Transverse colon (tissue), 4 donors: ENCODE data around the gene FNDC3B. TPM values are rescaled to one million over a fixed set of nuclear protein-coding genes. Genes with fewer than 3 reads are reported as not detected.

Experiments used
- DNase-seq: peaks from one replicate; pipeline ENCODE4 v3.0.0-alpha.2; 2019
- H3K27ac ChIP-seq, 4 donors: fragments of 200-600 bp; sonication (generic); 2 replicates each; pipeline ENCODE4 v1.5.1; 2016 to 2018; ENCODE audit warnings: inconsistent platforms in 4 of 4
- H3K27me3 ChIP-seq: fragments of 200-600 bp; sonication (generic); 2 replicates; pipeline ENCODE4 v1.5.1; 2017; ENCODE audit warnings: inconsistent platforms
- H3K36me3 ChIP-seq, 4 donors: fragments of 200-600 bp; sonication (generic); 2 replicates each; pipeline ENCODE4 v1.5.1; 2017 to 2019; ENCODE audit warnings: inconsistent platforms in 4 of 4
- H3K4me1 ChIP-seq, 4 donors: fragments of 200-600 bp; sonication (generic); 2 replicates each; pipeline ENCODE4 v1.5.1; 2017 to 2020; ENCODE audit warnings: inconsistent platforms in 4 of 4
- H3K4me3 ChIP-seq, 4 donors: fragments of 200-600 bp; sonication (generic); 1 replicate in 1 of 4; 2 replicates in 3 of 4; pipeline versions ENCODE4 v1.5.1 to v1.6.1; 2017 to 2019; ENCODE audit warnings: inconsistent platforms in 4 of 4
- H3K9me3 ChIP-seq, 2 donors: fragments of 200-600 bp; sonication (generic); 2 replicates each; pipeline ENCODE4 v1.5.1; 2017 to 2019; ENCODE audit warnings: inconsistent platforms in 2 of 2
- EP300 ChIP-seq: sonication (generic); formaldehyde crosslinking; IDR thresholded peaks from one replicate; pipeline ENCODE4 v1.6.1; 2017; ENCODE audit warnings: antibody characterized with exemption, low read depth
- POLR2A ChIP-seq: fragments of 450-650 bp; IDR thresholded peaks from one replicate; pipeline ENCODE4 v1.6.1; 2016; ENCODE audit warnings: antibody characterized with exemption, mild to moderate bottlenecking, moderate library complexity
- POLR2AphosphoS5 ChIP-seq, 3 donors: sonication (generic); formaldehyde crosslinking; IDR thresholded peaks; one replicate each; pipeline ENCODE4 v1.6.1; 2016; ENCODE audit warnings: antibody characterized with exemption in 3 of 3
- WGBS, 2 donors: methylation state at CpG; one replicate each; pipeline ENCODE4 v1.1.5; 2018; ENCODE audit warnings: low coverage in 1 of 2; 5-methylcytosine and 5-hydroxymethylcytosine counted together
- in situ Hi-C, 4 donors: fragments of 200-750 bp; cut with MboI; loops; one replicate each; pipeline versions ENCODE4 v1.15.0 to v1.15.1; 2017; ENCODE audit warnings: low sequenced_read_pairs in 3 of 4, low pct_ligation_motif_present in 1 of 4, low pct_unique_long_range_greater_than_20kb in 1 of 4
- intact Hi-C: fragments of 100-400 bp; cut with DNase I; formaldehyde crosslinking; loops from one replicate; pipeline ENCODE4 v1.15.1; 2023; ENCODE audit warnings: low total_unique reads
- total RNA-seq, 4 donors: library from RNA; depleted of rRNA; stranded (reverse); fragments of >200 nt; gene quantifications; one replicate each; pipeline ENCODE4 v1.1.0, GENCODE V29; 2016
- TF ChIP-seq, protein P1 (sequence below), 5 experiments: fragments of 200-600 bp in 3 of 5; fragments of 450-650 bp in 2 of 5; sonication (generic) in 3 of 5; IDR thresholded peaks; 1 replicate in 2 of 5; 2 replicates in 3 of 5; pipeline ENCODE4 v1.5.1; 2016 to 2017; ENCODE audit warnings: antibody characterized with exemption in 5 of 5, inconsistent platforms in 3 of 5, mild to moderate bottlenecking in 2 of 5, moderate library complexity in 1 of 5

Gene FNDC3B
- total RNA-seq, 4 donors from 2014 or later: 28.5 to 85.7 (median 44.5) TPM

DNA sequence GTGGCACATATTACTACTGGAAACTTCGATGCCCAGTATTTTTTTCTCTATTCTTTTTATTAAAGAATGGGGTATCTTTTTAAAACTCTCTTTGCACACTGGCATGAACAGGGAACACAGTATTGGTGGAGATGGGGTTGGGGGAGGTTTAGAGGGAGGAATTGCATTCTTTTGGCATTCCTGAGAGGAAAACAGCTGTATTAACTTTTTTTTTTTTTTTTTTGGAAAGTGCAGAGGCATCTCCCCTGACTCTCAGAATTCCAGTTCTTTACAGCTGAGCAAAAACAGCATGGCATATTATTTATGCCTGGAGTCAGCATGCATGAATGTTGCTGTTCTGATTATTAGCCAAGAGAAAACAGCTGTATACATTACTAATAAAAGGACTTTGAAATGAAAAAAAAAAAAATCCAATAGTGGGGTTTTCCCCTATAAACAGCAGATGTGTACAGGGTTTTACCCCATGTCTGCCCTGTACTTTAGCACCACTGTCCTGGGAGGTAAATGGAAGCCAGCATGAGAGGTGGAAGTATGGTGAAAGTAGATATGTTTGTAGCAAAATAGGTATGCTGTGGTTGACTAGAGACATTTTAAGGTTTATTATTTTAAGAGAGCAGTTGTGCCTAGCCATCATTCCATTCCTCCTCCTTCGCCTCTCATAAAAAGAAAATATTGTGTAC, 132.2 kb downstream of the FNDC3B start:
- no peak overlapping the region for H3K27ac ChIP-seq
- in situ Hi-C loops: no loop called here

DNA sequence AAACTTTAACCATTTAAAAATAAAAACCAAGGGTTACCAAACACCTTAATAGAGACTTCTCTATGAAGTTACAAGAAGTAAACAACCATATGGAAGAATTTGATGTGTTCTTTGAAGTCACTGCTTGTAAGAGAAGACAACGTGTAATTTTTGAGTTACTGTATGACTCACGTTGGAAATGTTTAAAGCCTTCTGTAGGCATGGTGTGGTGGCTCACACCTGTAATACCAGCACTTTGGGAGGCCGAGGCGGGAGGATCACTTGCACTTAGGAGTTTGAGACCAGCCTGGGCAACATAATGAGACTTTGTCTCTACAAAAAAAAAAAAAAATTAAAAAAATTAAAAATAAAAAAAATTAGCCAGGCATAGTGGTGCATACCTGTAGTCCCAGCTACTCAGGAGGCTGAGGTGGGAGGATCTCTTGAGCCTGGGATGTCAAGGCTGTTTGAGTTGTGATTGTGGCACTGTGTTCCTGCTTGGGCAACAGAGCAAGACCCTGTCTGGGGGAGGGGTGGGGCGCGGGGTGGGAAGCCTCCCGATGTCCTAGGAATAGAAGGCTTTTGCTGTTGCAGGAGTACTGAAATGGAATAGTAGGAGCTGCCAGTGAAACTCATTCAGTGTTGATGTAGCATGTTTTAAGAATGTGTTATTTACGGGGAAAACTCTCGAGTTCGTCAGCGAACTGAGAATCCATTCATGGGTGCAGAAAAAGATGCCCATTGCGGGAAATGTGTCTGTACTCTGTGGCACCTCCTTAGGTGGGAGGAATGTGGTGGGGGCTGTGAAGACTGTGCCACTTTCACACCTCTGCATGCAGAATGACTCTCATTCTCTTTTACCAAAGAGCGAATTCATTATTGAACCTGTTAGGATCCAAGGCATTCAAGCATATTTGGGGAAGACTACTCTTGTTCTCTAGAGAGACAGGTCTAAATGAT, 134.2 kb downstream of the FNDC3B start:
- H3K27ac ChIP-seq: peak overlapping the region in 3 of 4 donors; percentile 22 to 54 (median 29)
- H3K9me3 ChIP-seq: no peaks in the 10 kb centered on the region
- 69 to 80% methylated on average over 12 to 13 of the region's 13 CpGs for WGBS, 2 donors
- no peak for TF ChIP-seq POLR2AphosphoS5 (IDR thresholded peaks at IDR 0.05)
- TF ChIP-seq EP300: no peak
- no peak for TF ChIP-seq POLR2A
- TF ChIP-seq, protein P1, sequence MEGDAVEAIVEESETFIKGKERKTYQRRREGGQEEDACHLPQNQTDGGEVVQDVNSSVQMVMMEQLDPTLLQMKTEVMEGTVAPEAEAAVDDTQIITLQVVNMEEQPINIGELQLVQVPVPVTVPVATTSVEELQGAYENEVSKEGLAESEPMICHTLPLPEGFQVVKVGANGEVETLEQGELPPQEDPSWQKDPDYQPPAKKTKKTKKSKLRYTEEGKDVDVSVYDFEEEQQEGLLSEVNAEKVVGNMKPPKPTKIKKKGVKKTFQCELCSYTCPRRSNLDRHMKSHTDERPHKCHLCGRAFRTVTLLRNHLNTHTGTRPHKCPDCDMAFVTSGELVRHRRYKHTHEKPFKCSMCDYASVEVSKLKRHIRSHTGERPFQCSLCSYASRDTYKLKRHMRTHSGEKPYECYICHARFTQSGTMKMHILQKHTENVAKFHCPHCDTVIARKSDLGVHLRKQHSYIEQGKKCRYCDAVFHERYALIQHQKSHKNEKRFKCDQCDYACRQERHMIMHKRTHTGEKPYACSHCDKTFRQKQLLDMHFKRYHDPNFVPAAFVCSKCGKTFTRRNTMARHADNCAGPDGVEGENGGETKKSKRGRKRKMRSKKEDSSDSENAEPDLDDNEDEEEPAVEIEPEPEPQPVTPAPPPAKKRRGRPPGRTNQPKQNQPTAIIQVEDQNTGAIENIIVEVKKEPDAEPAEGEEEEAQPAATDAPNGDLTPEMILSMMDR (IDR thresholded peaks at IDR 0.05): no peak
- intact Hi-C loops (no loop called here), in situ Hi-C loops (no loop called here)
- DNase-seq: no peak
- H3K4me3 ChIP-seq: no peak overlapping the region
- H3K27me3 ChIP-seq: no peaks in the 10 kb centered on the region
- peaks cover 3 to 58% (median 17%) of the 10 kb centered on the region in 4 donors for H3K4me1 ChIP-seq
- no peaks in the 10 kb centered on the region for H3K36me3 ChIP-seq

More for the DNA sequence above, 132.2 kb downstream of the FNDC3B start:
- 67 to 90% methylated on average over 2 of the region's 2 CpGs for WGBS, 2 donors
- no peaks in the 10 kb centered on the region for H3K27me3 ChIP-seq
- peaks cover 5 to 66% (median 17%) of the 10 kb centered on the region in 4 donors for H3K4me1 ChIP-seq
- intact Hi-C loops: no loop called here
- TF ChIP-seq POLR2A: no peak
- TF ChIP-seq, protein P1 (IDR thresholded peaks at IDR 0.05): no peak
- no peak for TF ChIP-seq POLR2AphosphoS5 (IDR thresholded peaks at IDR 0.05)
- TF ChIP-seq EP300: no peak
- H3K36me3 ChIP-seq: no peaks in the 10 kb centered on the region
- DNase-seq: no peak
- H3K9me3 ChIP-seq: no peaks in the 10 kb centered on the region
- no peak overlapping the region for H3K4me3 ChIP-seq

DNA sequence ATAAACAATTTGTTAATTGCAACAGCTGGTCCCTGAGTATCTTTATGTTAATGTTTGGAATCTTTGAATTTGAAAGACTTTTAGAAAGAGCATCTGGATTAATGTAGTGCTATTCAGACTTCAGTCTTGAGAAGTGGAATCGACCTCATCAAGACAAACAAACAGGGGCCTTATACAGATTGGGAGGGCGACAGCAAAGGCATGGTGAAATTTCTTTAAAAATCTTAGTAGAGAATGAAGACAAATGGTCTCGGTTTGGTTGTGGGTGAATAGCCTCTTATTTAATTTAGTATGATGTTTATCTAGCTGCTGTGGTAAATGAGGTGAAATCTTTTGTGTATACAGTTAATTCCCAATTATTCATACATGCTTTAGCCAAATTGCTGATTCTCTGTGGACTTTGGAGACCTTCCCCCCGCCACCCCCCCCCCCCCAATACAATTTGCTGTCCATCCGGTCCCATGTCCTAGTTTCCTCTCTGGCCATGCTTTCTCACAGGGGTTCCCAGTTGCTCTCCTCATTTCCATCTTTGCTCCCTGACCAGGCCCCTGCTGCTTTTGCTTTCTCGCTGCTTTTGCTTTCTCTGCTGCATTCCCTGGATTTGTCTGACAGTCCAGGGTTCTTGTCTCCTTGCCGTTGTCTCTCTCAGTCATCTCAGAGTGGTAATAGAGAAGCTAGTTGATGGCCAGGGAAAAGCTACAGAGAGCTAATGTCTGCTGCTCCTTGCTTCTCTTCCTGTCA, 135.3 kb downstream of the FNDC3B start:
- Histone ChIP-seq H3K27me3 (no peaks in the 10 kb centered on the region), H3K4me1 (peaks cover 3 to 53% (median 13%) of the 10 kb centered on the region in 4 donors), H3K4me3 (no peak overlapping the region), H3K27ac (peak overlapping the region; percentile 34 to 61 (median 46)), H3K36me3 (no peaks in the 10 kb centered on the region), H3K9me3 (no peaks in the 10 kb centered on the region)
- no peak for DNase-seq
- 60 to 81% methylated on average over 6 to 7 of the region's 7 CpGs for WGBS, 2 donors
- intact Hi-C loops (no loop called here), in situ Hi-C loops (no loop called here)
- TF ChIP-seq, protein P1 (IDR thresholded peaks at IDR 0.05): no peak
- TF ChIP-seq POLR2AphosphoS5 (IDR thresholded peaks at IDR 0.05) (no peak), EP300 (no peak), POLR2A (no peak)

DNA sequence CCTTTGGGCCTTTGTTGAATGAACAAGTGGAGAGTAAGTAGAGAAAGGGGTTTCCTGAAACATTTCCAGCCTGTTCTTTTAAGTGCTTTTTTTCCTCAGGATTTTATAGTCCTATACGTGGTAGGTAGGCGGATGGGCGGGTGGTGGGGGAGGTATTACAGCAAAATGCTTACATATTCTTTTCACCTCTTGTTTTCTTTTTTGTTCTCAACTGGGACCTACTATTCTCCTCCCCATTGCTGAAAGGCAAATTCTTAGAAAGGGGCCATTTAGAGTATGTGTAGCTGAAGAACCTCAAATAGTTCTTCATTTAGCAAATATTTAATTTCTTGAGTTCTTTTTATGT, 135.8 kb downstream of the FNDC3B start:
- WGBS, 2 donors: 74 to 86% methylated on average over 3 of the region's 3 CpGs
- peaks cover 6 to 56% (median 18%) of the 10 kb centered on the region in 4 donors for H3K4me1 ChIP-seq
- peak overlapping the region; percentile 34 to 61 (median 46) for H3K27ac ChIP-seq
- TF ChIP-seq, protein P1 (IDR thresholded peaks at IDR 0.05): no peak
- TF ChIP-seq EP300: no peak
- no peak for TF ChIP-seq POLR2A
- no peak for TF ChIP-seq POLR2AphosphoS5 (IDR thresholded peaks at IDR 0.05)
- no peaks in the 10 kb centered on the region for H3K36me3 ChIP-seq
- intact Hi-C loops: no loop called here
- DNase-seq: no peak
- no peak overlapping the region for H3K4me3 ChIP-seq
- in situ Hi-C loops: no loop called here
- no peaks in the 10 kb centered on the region for H3K9me3 ChIP-seq
- H3K27me3 ChIP-seq: no peaks in the 10 kb centered on the region
